Measurements from ENCODE around the gene APLNR.
A peak's percentile ranks its signal among the peaks of the same experiment; 100 is the strongest.

Gene APLNR

GRCh38 chr11:57240007-57240406 lies 3.0 kb upstream of the APLNR start:
- no peak for TF ChIP-seq CTCF (IDR thresholded peaks at IDR 0.05)
- Histone ChIP-seq H3K27ac (no peak overlapping the region), H3K4me3 (no peak overlapping the region)
- DNase-seq (ENCODE audit: low spot score) = no peak

GRCh38 chr11:57239348-57239747 lies 2.3 kb upstream of the APLNR start:
- DNase-seq (ENCODE audit: low spot score) = no peak
- no peak for TF ChIP-seq CTCF (IDR thresholded peaks at IDR 0.05)
- Histone ChIP-seq H3K4me3 (no peak overlapping the region), H3K27ac (no peak overlapping the region)

- peak overlapping the region; percentile 32 for H3K4me3 ChIP-seq
- peak overlapping the region in 1 of 2 donors; percentile 5 for H3K27ac ChIP-seq
- TF ChIP-seq CTCF (IDR thresholded peaks at IDR 0.05) = no peak
- no peak for DNase-seq (ENCODE audit: low spot score)
Observed at GRCh38 chr11:57235761-57236703, 1.0 kb downstream of the APLNR start.

DNA sequence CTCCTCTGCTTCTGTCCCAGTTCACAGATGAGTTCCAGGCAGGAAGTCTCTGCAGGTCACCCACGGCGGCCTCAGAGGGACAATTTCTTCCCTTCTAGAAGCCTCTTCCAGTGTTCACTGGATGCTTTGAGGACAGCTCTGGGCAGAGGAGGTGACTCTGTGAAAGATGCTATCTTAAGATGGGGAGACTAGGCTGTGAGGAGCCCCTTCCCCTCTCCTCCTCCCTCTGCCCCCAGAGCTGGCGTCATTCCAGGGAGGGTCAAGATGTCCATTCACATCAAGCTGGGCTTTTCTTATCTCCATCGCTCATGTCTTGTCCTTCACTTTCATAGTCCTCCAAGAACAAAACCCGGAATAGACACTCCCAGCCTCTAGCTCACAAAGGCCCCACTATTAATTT lies 3.3 kb downstream of the APLNR start:
- H3K4me3 ChIP-seq = no peak overlapping the region

GRCh38 chr11:57231539-57232253 lies 5.4 kb downstream of the APLNR start:
- Histone ChIP-seq H3K27ac (peak overlapping the region in 1 of 2 donors; percentile 56), H3K4me3 (no peak overlapping the region)
- DNase-seq (ENCODE audit: low spot score) = no peak
- no peak for TF ChIP-seq CTCF (IDR thresholded peaks at IDR 0.05)

More for the DNA sequence above, 3.3 kb downstream of the APLNR start:
- no peak for TF ChIP-seq CTCF (IDR thresholded peaks at IDR 0.05)
- DNase-seq (ENCODE audit: low spot score) = no peak
- no peak overlapping the region for H3K27ac ChIP-seq

- TF ChIP-seq CTCF (IDR thresholded peaks at IDR 0.05) = no peak
- no peak for DNase-seq (ENCODE audit: low spot score)
- Histone ChIP-seq H3K4me3 (no peak overlapping the region), H3K27ac (peak overlapping the region in 1 of 2 donors; percentile 56)
Observed at GRCh38 chr11:57230791-57231538, 6.1 kb downstream of the APLNR start.

Measured in coronary artery (tissue), 2 donors.